Liver (tissue), 3 donors: ENCODE data around the gene STK11IP.

Experiments
- EGR1 ChIP-seq, 2 donors: IDR thresholded peaks; 2 replicates each; pipeline ENCODE4 v1.6.1; 2016 to 2018; ENCODE audit warnings: antibody characterized with exemption in 2 of 2, low read depth in 2 of 2
- GABPA ChIP-seq, 2 donors: IDR thresholded peaks in 1 of 2; conservative IDR thresholded peaks in 1 of 2; 2 replicates each; pipeline ENCODE4 v1.6.1; 2016; ENCODE audit warnings: antibody characterized with exemption in 2 of 2, mild to moderate bottlenecking in 1 of 2, moderate library complexity in 1 of 2
- HNF4G ChIP-seq: IDR thresholded peaks from 2 replicates; pipeline ENCODE4 v1.6.1; 2016; ENCODE audit warnings: antibody characterized with exemption
- RAD21 ChIP-seq, 2 donors: IDR thresholded peaks; 2 replicates each; pipeline ENCODE4 v1.6.1; 2016; ENCODE audit warnings: antibody characterized with exemption in 2 of 2, mild to moderate bottlenecking in 2 of 2
- SP1 ChIP-seq: IDR thresholded peaks from 2 replicates; pipeline ENCODE4 v1.6.1; 2018; ENCODE audit warnings: antibody characterized with exemption, mild to moderate bottlenecking
- TAF1 ChIP-seq: conservative IDR thresholded peaks from 2 replicates; pipeline ENCODE4 v1.6.1; 2016; ENCODE audit warnings: antibody characterized with exemption, mild to moderate bottlenecking
- YY1 ChIP-seq: IDR thresholded peaks from 2 replicates; pipeline ENCODE4 v1.6.1; 2016; ENCODE audit warnings: antibody characterized with exemption, mild to moderate bottlenecking
- TF ChIP-seq, protein P1 (sequence below): fragments of 150-350 bp; IDR thresholded peaks from 2 replicates; pipeline ENCODE4 v1.5.1; 2017; ENCODE audit warnings: improper control_type of control experiment, low read depth, low read length; ENCODE audit not compliant: missing input control
- TF ChIP-seq, protein P2 (sequence below): IDR thresholded peaks from 2 replicates; pipeline ENCODE4 v1.6.1; 2016; ENCODE audit warnings: antibody characterized with exemption
- donor health status: healthy.
- donor health status: healthy.

DNA sequence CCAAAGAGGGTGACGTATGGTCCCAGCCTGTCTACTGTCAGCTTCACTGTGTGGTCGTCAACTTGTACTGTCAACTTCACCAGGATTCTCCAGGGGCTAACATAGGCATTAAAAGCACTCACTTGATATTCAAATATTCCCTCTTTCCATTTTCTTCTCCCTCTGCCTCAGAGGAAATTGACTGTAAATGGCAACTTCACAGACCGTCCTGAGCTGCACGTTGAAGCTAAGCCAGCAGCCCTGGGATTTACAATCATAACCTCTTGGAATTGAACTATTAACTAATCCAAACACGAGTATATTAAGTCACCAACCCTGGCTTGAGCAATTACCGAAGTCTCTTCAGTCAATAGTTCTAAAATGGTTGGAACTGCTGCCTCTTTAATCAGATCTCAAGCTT lies 68.3 kb downstream of the STK11IP start:
- TF ChIP-seq HNF4G (no peak), EGR1 (IDR thresholded peaks at IDR 0.05; ENCODE audit: low read depth in 2 of 2) (no peak), TAF1 (no peak), SP1 (no peak), RAD21 (IDR thresholded peaks at IDR 0.05) (no peak), YY1 (no peak), GABPA (IDR thresholded peaks at IDR 0.05 in 1 of 2, conservative IDR thresholded peaks at IDR 0.05 in 1 of 2) (no peak)
- TF ChIP-seq, protein P1, sequence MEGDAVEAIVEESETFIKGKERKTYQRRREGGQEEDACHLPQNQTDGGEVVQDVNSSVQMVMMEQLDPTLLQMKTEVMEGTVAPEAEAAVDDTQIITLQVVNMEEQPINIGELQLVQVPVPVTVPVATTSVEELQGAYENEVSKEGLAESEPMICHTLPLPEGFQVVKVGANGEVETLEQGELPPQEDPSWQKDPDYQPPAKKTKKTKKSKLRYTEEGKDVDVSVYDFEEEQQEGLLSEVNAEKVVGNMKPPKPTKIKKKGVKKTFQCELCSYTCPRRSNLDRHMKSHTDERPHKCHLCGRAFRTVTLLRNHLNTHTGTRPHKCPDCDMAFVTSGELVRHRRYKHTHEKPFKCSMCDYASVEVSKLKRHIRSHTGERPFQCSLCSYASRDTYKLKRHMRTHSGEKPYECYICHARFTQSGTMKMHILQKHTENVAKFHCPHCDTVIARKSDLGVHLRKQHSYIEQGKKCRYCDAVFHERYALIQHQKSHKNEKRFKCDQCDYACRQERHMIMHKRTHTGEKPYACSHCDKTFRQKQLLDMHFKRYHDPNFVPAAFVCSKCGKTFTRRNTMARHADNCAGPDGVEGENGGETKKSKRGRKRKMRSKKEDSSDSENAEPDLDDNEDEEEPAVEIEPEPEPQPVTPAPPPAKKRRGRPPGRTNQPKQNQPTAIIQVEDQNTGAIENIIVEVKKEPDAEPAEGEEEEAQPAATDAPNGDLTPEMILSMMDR = no peak
- TF ChIP-seq, protein P2, sequence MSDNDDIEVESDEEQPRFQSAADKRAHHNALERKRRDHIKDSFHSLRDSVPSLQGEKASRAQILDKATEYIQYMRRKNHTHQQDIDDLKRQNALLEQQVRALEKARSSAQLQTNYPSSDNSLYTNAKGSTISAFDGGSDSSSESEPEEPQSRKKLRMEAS = no peak
